Fibroblast of skin of left quadriceps (primary cell): ENCODE data around the gene DYNLT3.

Source experiments
- DNase-seq, 2 experiments: peaks; one replicate each; pipeline ENCODE4 v3.0.0-alpha.2; 2013; ENCODE audit warnings: low read depth in 2 of 2

The DYNLT3 gene

DNA sequence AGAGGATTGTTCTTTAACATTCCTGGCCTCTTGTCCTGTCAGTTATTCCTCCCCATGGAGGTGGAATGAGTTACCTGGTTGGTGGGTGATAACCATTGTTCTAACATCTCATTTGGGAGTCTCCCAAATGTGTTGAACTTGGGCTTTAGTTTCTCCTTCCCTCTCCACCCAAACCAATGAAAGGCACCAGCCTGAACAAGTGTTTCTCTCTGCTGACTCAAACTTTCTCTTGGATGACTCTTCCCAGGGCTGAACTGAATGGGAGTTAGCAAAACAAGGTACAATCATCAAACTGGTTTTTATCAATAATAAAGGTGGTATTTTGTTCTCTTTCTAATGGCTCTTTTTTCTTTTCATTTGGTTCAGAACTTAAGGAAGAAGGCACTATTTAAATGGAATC lies 2.7 kb downstream of the DYNLT3 start:
- DNase-seq: no peak

DNA sequence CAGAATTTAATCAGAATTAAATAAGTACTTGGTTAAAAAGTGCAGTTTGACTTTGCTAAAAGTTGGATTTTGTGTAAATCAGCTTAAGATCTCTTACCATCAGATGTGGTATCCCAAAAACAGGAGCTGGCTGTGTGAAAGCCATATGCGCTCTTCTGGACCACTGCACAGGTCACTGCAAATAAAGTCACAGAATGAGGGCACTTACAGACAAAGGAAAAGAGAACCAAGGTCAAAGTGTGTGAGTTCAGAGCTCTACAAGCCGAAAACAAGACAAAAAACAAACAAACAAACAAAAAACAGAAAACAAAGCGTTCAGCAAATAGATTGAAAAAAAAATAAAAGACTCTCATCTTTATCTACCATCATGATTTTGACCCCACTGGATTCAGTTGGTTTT lies 6.4 kb downstream of the DYNLT3 start:
- DNase-seq: no peak

- DNase-seq: no peak
These were observed 12.4 kb downstream of the DYNLT3 start for GRCh38 chrX:37834937-37835336.

GRCh38 chrX:37830371-37830770 lies 17.0 kb downstream of the DYNLT3 start:
- DNase-seq: no peak

- DNase-seq: no peak
These were observed 17.6 kb downstream of the DYNLT3 start for GRCh38 chrX:37829721-37830120.

DNA sequence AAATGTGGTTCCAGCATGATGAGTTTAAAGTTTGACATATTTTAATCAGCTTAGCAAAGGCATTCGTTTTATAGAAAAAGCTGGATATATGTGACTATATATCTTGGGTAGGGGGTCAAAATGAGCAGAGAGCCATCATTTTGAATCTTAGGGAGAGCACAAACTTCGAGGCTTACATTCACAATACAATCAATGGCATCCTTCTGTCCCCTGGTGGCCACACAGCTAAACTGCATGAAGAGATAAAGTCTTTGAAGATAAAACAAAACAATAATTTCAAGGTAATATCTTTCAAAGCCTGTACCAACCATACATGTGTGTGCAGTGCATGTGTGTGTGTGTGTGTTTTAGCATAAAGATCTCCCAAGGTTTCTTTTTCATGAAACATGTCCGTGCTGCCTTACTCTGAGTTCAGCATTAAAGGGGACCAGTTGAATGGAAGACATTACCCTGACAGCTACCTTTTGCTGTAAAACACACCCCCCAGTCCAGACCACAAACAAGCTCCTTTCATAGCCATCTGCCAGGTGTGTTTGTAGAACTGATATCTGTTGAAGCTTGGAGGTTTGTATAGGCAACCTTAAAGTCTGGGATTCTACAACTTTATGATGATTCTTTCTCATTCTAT lies 22.0 kb downstream of the DYNLT3 start:
- no peak for DNase-seq

DNA sequence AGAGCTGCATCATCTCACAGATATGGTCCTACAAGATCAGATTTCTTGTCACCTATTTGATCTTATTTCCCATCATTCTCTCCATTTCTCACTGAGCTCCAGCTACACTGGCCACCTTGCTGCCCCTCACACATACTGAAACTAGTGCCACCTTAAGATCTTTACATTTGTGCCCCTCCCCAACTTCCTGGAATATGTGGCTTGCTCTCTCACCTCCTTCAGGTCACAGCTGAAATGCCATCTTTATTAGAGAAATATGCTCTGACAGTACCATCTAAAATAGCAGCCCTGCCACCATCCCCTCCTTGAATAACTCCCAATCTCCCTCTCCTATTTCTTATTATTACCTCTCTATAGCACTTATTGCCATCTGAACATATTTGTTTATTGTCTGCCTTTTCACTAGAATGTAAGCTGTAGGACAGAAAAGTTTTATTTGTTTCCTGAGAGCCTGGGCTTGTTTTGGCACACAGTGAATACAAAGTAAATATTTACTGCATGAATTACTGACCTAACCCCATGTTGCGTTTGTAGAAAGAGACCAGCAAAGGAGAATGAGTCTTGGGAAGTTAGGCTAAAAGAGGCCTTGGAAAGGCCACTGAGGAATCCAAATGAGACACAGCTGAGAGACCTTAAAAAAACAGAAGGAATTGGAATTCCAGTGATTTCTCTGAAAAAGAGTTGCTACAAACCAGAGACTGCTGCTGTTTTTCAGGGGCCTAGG lies 22.7 kb downstream of the DYNLT3 start:
- DNase-seq: no peak

DNA sequence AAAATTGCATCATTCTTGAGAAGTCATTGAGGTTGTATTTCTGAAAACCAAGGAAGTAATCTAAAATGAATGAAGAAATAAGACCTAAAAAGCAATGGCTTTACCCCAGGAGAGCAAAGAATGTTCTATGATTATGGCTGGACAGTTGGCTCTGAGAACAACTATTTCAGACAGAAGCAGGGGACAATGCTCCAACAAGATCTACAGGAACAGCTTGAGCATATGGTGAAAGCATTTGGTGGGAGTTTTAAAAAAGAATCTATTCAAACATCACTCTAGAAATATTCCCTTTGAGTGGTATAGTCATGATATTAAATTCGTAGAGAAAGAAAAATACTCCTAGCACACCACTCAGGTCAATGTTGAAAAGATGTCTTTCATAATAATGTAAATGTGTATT lies 26.7 kb downstream of the DYNLT3 start:
- DNase-seq: no peak

GRCh38 chrX:37818031-37818430 lies 29.3 kb downstream of the DYNLT3 start:
- DNase-seq: no peak

DNA sequence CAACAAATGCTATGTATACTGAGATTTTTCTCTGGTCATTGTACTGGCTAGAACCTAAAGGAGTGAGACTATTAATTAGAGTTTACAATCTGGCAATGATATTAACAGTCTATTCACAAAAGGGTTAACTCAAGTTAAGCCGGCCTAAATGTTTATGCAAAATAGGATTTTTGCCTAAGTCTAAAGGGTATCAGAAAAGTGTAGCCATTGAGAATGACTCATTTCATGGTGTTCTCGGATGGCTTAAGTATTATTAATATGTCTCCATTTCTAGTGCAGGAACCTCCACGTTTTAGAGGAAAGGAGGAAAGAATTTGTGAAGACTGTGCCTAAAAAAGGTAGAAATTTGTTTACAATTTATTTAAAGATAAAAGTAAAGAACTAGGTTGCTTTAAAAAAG lies 29.8 kb downstream of the DYNLT3 start:
- no peak for DNase-seq

DNA sequence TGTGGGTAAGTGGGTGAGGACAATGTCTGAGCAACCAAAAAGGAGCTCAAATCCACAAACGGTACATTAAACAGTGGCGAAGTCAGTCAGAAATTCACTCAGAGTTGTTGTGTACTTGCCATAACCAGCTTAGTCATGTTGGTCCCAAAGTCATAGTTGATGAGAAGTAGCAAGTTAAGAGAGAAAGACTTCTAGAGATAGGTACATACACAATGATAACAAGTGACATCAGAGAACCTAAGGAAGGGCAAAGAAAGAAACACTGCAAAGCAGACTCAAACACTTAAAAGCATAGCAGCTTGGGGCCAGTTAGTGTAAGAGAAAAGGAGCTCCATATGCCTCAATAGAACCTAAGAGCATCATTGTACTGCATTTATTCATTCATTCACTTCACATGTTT lies 30.2 kb downstream of the DYNLT3 start:
- no peak for DNase-seq

DNA sequence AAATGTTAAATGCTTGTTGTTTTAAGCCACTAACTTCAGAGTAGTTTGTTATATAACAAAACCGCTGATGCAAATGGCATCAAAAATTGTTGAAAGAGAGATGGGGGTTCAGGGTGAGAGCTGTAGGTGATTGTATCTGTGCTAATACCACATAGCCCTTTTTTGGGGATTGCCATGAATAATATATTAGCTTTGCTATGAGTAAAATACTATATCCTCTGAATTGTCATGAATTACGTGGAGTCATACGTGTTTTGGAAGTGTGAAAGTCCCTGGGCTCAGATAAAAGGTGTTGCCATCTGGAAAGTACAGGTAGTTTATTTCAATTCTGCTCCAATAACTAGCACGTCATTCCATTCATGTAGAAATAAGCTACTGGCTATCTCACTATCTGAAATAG lies 30.6 kb downstream of the DYNLT3 start:
- DNase-seq: no peak

DNA sequence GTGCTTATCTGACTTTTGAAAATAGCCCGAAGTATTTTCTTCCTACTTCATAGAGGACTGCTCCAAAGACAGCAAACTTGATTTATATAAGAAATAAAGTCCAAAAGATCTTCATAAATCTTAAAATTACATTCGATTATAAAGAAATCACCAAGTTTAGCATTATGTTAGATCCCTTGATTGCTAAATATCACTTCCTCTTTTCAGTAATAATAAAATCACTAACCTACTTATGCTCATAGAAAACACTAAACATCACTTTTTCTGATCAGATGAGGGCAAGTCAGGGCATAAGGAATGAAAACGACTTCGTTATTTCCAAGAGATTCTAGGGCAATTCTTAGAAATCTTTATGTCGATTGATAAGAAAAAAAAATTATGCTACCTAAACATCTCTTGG lies 32.0 kb downstream of the DYNLT3 start:
- no peak for DNase-seq

DNA sequence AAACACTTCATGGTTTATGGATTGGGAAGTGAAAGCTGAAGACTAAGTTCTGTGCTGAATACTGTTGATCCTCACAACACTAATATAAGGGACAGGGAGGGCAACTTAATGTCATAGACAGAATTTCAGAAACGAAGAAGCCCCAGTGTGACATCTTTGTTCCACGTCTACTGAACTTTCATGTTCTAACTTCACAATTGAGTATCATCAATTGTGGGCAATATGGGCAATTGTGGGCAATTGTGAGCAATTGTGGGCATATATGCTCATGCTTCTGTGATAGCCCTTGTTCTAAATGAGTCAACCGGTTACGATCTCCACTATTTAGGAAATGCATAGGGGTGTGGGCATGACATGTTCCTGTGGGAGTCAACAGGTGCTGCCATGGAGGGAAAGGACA lies 33.8 kb downstream of the DYNLT3 start:
- no peak for DNase-seq

- DNase-seq: no peak
These were observed 35.3 kb downstream of the DYNLT3 start for GRCh38 chrX:37812110-37812509.

- no peak for DNase-seq
These were observed 37.4 kb downstream of the DYNLT3 start for GRCh38 chrX:37809970-37810369.

DNA sequence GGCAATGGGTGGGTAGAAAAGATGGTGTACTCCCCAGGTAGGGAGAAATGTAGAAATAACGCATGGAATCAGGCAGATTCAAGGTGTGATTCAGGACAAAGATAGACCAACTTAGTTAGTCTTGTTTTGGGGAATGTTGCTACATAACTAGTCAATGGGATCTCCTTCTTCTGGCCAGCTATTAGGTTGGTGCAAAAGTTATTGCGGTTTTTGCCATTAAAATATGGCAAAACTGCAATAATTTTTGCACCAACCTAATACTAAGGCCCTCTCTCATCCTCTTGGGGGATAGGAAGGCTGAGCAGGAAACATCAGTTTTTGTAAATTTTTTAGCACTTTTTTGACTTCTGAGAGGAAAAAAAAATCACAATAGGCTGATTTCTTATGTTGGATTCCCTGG lies 44.3 kb downstream of the DYNLT3 start:
- DNase-seq: no peak

GRCh38 chrX:37802028-37802427 lies 45.3 kb downstream of the DYNLT3 start:
- no peak for DNase-seq

DNA sequence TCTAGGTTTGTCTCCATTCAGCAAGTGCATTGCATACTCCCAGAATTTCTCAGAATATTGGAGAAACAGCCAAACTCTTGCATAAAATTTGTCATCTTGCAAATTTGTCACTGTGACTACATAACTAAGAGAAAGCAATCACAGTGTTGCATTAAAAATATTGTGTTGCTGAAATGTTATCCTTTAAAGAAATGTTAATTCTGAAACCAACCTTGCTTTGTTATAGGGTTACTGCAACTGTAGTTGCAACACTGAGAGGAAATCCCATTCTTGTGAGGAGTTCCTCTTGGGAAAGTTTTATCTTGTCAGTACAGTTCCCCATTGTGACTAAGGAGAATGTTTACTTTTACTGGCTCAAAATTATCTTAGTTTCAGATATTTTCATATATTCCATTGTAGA lies 46.7 kb downstream of the DYNLT3 start:
- no peak for DNase-seq

DNA sequence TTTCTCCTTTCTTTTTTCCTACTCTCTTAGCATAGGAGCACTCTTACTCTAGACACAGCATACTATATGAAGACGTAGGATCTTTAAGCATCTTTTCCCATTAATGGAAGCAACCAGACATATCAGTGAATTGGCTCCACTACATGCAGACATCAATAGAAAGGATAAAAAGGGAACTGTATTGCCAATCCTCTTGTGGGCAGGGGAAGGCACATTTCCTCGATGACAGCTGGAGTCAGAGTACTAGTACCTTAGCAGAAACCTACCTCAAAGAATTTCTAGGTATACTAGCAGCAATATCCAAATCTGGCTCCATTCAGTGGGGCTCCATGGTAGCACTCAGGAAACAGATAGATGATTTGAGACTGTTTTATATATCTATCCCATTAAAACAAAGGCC lies 47.4 kb downstream of the DYNLT3 start:
- DNase-seq: no peak

- DNase-seq: no peak
These were observed 50.6 kb downstream of the DYNLT3 start for GRCh38 chrX:37796805-37797204.

DNA sequence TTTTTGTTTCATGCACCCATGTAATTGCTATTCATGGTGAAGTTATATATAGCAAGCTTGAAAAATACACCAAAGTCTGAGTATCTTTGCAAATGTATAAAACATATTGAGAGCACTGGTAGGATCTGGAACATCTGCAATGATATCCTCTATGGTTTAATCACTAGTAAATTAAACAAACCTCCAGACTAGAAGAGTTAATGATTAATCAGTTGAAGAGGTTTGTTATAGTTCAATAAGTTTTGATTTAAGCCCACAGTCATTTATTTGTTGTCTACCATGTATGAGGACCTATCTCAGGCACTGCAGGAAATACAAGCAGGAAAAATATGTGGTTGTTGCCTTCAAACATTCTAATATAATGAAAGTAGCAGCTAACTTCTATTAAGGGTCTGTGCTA lies 51.1 kb downstream of the DYNLT3 start:
- no peak for DNase-seq
